Hindlimb muscle (tissue), 1 donor: ENCODE data around the gene NKAIN2. TPM values are rescaled to one million over a fixed set of nuclear protein-coding genes. Genes with fewer than 3 reads are reported as not detected.
"Not testable (repeated sequence)": the region's sequence is repeated elsewhere in the genome, so short reads cannot be mapped to it uniquely, and the experiment has no call there.

Experiments used
- DNase-seq: peaks from one replicate; pipeline ENCODE4 v3.0.0-alpha.2; 2013
- polyA plus RNA-seq: library from polyadenylated mRNA; unstranded; fragments of 120-200 nt; gene quantifications from one replicate; pipeline ENCODE4 v1.2.1, GENCODE V29; 2013; ENCODE audit not compliant: insufficient read length

The NKAIN2 gene
- polyA plus RNA-seq, 1 donor, result 5.2 TPM

DNA sequence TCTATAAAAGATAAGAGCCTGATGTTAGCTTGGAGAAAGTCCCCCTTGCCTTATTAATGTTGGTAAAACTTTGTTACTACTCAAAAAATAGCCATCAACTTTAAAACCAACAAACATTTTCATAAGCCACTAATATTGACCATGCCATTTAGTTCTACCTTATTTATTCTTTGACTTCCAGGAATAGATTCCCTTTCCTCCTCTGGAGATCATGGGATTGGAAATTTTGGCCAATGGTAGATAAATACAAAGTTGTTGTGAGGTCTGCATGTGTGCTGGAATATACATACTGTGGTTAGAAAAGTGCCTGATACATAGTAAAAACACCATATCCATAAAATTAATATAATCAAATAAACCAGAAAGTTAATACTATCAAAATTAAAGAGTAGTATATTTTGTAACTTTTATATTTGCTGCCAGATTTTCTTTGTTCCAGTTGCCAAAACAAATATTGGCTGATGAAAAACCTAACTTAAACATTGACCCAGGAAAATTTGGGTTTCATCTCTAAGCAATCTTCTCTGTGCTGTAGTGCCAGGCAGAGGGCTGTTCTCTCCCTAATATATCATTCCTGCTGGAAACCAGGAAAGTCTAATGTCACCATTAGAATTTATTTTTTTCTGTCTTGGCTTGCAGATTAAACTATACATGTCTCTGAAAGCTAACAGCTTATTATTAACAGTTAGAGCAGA is 169.1 kb downstream of the NKAIN2 start:
- no peak for DNase-seq

GRCh38 chr6:123980311-123980710 is 176.6 kb downstream of the NKAIN2 start:
- DNase-seq, result no peak

GRCh38 chr6:123986938-123987337 is 183.3 kb downstream of the NKAIN2 start:
- DNase-seq, result no peak

- not testable (repeated sequence) for DNase-seq
Observed at GRCh38 chr6:123989918-123990317, 186.3 kb downstream of the NKAIN2 start.

- no peak for DNase-seq
Observed at GRCh38 chr6:123990376-123990775, 186.7 kb downstream of the NKAIN2 start.

DNA sequence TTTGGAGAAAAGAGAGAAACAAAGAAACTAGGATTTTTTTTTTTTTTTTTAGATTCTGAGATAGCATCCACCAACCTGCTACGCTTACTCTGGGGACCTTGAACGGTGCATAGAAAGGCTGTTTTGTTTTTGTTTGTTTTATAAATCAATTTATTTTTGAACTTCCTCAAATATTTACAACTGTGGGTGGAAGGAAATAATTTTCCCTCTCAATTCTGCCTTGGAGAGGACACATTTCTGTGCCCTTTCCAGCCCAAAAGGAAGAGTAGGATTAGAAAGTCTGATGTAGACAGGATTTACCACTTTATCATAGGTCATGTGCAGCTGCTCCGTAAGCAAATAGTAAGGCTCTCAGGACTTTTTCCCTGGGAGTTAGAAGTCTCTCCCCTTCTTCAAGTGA is 190.5 kb downstream of the NKAIN2 start:
- no peak for DNase-seq

DNA sequence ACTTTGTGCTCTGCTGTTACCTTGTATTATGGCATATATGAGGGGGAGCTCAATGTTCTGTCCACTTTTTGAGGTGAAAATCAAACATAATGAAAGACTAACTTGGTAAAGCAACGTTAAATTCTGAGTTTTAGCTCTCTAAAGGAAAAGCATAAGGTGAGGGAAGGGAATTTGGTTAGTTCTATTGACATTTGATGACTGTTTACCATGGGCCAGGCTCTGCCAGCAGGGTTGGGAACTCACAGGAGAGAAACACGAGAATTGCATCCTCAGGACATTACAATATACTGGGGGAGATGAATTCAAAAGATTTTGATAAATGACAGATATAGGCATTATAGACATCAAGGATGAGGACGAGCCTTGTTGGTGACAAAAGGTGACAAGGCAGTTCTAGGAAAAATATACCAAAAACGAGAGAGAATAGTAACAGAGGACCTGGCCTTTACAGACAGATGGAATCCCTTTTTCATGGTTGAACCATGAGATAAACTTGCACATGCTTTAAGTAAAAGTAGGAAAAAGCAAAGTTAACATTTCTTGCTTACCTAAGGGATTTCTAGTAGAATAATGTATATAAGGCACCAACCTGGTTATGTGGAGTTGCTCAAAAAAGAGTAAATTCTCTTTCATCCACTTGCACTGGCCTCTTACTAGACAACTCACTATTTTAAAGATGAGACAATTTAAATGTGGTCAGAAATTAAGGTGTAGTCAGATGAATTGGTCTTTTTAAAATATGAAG is 191.4 kb downstream of the NKAIN2 start:
- no peak for DNase-seq

- no peak for DNase-seq
Observed at GRCh38 chr6:123997223-123997622, 193.6 kb downstream of the NKAIN2 start.

GRCh38 chr6:124002377-124003081 is 198.9 kb downstream of the NKAIN2 start:
- DNase-seq, result no peak

- no peak for DNase-seq
Observed at GRCh38 chr6:124007266-124007665, 203.6 kb downstream of the NKAIN2 start.

GRCh38 chr6:124008000-124008987 is 204.6 kb downstream of the NKAIN2 start:
- no peak for DNase-seq

GRCh38 chr6:124008988-124009765 is 205.5 kb downstream of the NKAIN2 start:
- no peak for DNase-seq

- DNase-seq, result no peak
Observed at GRCh38 chr6:124010574-124010973, 206.9 kb downstream of the NKAIN2 start.

DNA sequence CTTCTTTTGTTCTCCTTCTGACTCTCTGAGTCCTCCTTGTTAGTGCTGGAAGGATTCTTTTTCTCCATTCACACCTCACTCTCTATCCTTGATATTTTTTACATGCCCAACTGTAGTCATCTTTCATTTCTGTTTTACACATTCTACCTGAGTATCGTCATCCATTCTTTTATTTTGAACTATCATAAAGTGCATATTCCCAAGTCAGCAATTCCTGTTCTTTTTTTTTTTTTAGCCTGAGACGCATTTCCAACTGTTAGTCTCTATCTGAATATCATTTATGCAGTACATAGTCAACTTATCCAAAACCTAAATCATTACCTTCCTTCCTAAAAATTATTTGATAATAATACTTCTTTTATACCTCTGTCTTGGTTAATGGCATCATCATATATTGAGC is 207.5 kb downstream of the NKAIN2 start:
- DNase-seq, result no peak

DNA sequence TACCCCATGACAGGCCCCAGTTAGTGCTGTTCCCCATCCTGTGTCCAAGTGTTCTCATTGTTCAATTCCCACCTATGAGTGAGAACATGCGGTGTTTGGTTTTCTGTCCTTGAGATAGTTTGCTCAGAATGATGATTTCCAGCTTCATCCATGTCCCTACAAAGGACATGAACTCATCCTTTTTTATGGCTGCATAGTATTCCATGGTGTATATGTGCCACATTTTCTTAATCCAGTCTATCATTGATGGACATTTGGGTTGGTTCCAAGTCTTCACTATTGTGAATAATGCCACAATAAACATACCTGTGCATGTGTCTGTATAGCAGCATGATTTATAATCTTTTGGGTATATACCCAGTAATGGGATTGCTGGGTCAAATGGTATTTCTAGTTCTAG is 218.4 kb downstream of the NKAIN2 start:
- not testable (repeated sequence) for DNase-seq

DNA sequence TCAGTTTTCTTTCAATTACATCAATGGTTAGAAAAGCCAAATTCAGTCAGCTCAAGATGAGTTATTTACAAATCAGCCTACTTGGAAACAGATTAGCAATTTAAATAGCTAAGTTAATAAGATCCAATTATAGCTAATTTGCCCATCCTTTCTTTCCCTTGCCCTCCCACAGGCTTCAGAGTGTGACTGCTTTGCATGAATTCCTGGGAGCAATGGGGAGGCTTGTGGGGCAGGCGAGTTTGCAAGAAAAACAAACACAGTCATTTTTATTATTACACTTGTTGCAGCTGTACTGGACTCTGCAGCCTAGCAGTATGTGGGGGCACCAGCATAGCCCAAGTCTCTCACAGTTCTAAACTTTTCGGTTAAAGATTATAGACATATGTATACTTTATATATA is 219.0 kb downstream of the NKAIN2 start:
- no peak for DNase-seq

DNA sequence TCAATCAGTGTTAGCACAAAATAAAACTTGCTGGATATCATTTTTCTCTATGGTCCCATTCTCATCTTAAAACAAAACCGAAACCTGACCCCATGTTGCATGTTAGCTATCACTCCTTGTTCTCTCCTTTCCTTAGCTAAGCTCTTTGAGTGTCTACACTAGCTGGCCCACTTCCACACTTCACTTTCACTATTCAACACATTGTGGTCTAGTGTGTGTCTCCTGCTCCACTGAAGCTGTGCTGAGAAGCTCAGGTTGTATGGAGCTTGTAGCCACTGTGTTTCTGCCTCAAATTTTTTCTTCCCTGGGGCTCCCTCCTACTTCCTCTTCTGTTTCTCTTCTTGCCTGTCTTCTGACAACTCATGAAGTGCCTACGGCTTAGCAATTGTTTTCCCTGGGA is 223.0 kb downstream of the NKAIN2 start:
- DNase-seq, result no peak

DNA sequence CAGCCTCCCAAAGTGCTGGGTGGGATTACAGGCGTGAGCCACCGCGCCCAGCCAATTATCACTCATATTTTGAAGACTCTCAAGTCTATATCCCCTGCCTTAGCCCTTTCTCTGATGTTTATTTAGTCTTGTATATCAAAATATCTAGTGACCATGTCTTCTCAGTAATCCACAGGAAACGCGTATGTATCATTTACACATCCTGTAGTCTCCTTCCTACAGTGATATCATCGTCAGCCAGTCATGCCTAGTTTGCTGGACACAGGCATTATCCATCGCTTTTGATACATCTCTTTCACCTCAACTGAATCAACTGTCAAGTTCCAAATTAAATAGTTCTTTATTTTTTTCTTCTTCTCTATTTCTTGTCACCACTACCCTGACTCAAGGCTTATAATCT is 223.7 kb downstream of the NKAIN2 start:
- no peak for DNase-seq

DNA sequence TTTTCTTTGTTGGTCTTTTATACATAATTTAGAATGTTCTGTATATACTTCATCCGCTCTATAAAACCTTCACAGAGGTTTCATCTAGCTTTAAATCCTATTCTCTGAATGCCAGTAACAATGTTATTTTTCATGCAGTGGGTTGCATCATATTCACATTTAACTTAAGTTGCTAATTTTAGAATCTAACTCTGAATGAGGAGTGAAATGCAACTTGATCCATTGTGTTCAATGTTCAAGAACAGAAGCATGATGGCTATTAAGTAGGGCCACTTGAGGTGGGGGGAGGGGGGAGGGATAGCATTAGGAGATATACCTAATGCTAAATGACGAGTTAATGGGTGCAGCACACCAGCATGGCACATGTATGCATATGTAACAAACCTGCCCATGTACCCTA is 224.5 kb downstream of the NKAIN2 start:
- DNase-seq, result no peak

- no peak for DNase-seq
Observed at GRCh38 chr6:124029567-124029966, 225.9 kb downstream of the NKAIN2 start.

- no peak for DNase-seq
Observed at GRCh38 chr6:124033501-124033900, 229.8 kb downstream of the NKAIN2 start.

DNA sequence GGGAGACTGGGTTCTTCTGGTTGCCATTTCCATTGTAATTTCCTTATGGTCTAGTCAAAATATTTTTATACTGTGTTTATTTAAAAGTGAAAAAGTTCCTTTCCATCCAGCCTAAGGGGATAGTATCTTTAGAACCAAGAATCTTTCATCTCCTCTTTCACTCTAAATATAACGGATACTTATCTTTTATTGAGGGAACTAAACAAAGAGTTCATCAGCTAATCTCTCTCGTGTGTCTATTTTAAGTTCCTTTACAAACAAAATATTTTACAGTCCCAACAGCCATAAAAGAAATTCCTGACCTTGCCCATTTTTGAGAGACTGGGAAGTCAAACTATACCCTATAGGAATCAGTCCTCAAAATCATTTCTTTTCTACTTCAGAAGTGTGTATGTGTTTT is 232.7 kb downstream of the NKAIN2 start:
- DNase-seq, result no peak
